OCI-LY3 (cell line): ENCODE data around the gene FAM53A.

Experiments
- EZH2phosphoT487 ChIP-seq: fragments of 200-600 bp; shearing (Covaris generic); IDR thresholded peaks from 2 replicates; pipeline ENCODE4 v1.6.1; 2018; ENCODE audit warnings: antibody characterized with exemption, mixed run types, low read depth
- TF ChIP-seq, protein P1 (sequence below): fragments of 200-600, 300-600 bp; sonication (generic); IDR thresholded peaks from 2 replicates; pipeline ENCODE4 v1.5.1; 2014; ENCODE audit warnings: antibody characterized with exemption, low read length, low read depth

DNA sequence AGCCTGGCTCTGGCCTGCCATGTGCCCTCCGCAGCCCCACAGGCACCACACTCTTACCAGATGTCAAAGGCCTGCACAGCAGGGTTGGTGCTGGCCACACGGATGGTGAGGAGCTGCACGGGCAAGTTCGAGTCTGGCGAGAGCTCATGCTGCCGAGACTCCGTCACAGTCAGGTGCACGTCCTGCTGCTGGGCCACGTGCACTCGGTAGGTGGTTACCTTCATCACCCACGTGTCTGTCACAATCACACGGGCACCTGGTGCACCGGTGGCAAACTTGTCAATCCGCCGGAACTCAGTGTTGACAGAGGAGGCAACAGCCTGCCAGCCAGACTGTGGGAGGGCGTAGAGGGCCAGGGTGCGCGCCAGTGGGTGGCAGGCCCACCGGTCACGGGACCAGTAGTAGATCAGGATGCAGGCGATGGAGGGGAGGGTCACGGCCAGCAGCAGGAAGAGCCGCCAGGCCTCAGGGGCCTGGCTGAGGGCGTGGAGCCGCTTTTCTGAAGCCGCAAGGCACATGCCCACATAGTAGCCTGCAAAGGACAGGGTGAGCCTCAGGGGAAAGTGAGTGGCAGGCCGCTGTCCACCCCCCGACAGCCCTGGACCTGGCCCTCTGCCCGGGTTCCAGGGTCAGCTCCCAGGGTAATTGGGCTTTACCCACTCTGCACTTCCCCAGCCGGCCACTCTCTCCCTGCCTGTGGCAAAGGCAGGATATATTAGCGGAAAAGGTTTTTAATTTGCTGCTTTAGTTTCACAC, 34.2 kb upstream of the FAM53A start:
- TF ChIP-seq, protein P1, sequence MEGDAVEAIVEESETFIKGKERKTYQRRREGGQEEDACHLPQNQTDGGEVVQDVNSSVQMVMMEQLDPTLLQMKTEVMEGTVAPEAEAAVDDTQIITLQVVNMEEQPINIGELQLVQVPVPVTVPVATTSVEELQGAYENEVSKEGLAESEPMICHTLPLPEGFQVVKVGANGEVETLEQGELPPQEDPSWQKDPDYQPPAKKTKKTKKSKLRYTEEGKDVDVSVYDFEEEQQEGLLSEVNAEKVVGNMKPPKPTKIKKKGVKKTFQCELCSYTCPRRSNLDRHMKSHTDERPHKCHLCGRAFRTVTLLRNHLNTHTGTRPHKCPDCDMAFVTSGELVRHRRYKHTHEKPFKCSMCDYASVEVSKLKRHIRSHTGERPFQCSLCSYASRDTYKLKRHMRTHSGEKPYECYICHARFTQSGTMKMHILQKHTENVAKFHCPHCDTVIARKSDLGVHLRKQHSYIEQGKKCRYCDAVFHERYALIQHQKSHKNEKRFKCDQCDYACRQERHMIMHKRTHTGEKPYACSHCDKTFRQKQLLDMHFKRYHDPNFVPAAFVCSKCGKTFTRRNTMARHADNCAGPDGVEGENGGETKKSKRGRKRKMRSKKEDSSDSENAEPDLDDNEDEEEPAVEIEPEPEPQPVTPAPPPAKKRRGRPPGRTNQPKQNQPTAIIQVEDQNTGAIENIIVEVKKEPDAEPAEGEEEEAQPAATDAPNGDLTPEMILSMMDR: no peak
- TF ChIP-seq EZH2phosphoT487: no peak
